PC-3 (cell line): ENCODE results near the gene BANK1.

ENCODE experiments used
- CTCF ChIP-seq: fragments of 300-600 bp; sonication (generic); conservative IDR thresholded peaks from 2 replicates; pipeline ENCODE4 v1.5.1; 2017; ENCODE audit warnings: antibody characterized with exemption, low read depth, mild to moderate bottlenecking, low read length
- EZH2phosphoT487 ChIP-seq: fragments of 300-600 bp; sonication (generic); IDR thresholded peaks from 2 replicates; pipeline ENCODE4 v1.6.1; 2018; ENCODE audit warnings: mild to moderate bottlenecking, antibody characterized with exemption, low read length, borderline replicate concordance

GRCh38 chr4:101858641-101859040, 68.1 kb downstream of the BANK1 start:
- TF ChIP-seq CTCF (no peak), EZH2phosphoT487 (no peak)
